Colonic mucosa (tissue), 4 donors: ENCODE measurements around the gene RPLP2. TPM values are rescaled to one million over a fixed set of nuclear protein-coding genes. Genes with fewer than 3 reads are reported as not detected.

Source experiments
- DNase-seq: peaks from one replicate; pipeline ENCODE4 v3.0.0-alpha.2; 2020
- H3K27ac ChIP-seq: fragments of 200-600 bp; one replicate; pipeline ENCODE4 v1.8.0; 2021
- H3K27me3 ChIP-seq: fragments of 200-600 bp; one replicate; pipeline ENCODE4 v1.8.0; 2021
- H3K36me3 ChIP-seq: fragments of 200-600 bp; one replicate; pipeline ENCODE4 v1.8.0; 2021
- H3K4me1 ChIP-seq: fragments of 200-600 bp; one replicate; pipeline ENCODE4 v1.8.0; 2021; ENCODE audit warnings: mild to moderate bottlenecking
- H3K4me3 ChIP-seq: fragments of 200-600 bp; one replicate; pipeline ENCODE4 v1.8.0; 2021
- H3K9ac ChIP-seq, 2 donors: one replicate each; pipeline ENCODE4 v1.7.0; 2013; ENCODE audit warnings: control low read depth in 2 of 2, low read depth in 2 of 2, low read length in 2 of 2
- H3K9me3 ChIP-seq: fragments of 200-600 bp; one replicate; pipeline ENCODE4 v1.8.0; 2021
- CTCF ChIP-seq: fragments of 200-600 bp; IDR thresholded peaks from one replicate; pipeline ENCODE4 v1.8.0; 2022; ENCODE audit warnings: antibody characterized with exemption, mild to moderate bottlenecking
- intact Hi-C: fragments of 100-400 bp; cut with DNase I; formaldehyde crosslinking; loops from one replicate; pipeline ENCODE4 v1.14.1; 2022
- total RNA-seq, 2 donors: library from RNA; stranded (reverse); fragmentation: NEBNext Ultra II Directional in 1 of 2; extraction: Animal tissue kit (Norgen Biotek cat#: 25700) in 1 of 2; gene quantifications; one replicate each; pipeline ENCODE4 v1.2.1, GENCODE V29; 2021
- donor health status: healthy.
- donor health status: DM: no; HTN: no; CAD: no.
- donor health status: DM: no; HTN: no; CAD: no.

RPLP2 gene
- total RNA-seq, 2 donors from 2014 or later, result 2,068 to 2,303 TPM

- TF ChIP-seq CTCF, result no peak
- Histone ChIP-seq H3K9me3 (no peaks in the 10 kb centered on the region), H3K4me3 (no peak overlapping the region), H3K27me3 (no peaks in the 10 kb centered on the region), H3K36me3 (peaks cover 4% of the 10 kb centered on the region), H3K27ac (no peak overlapping the region), H3K4me1 (peaks cover 18% of the 10 kb centered on the region), H3K9ac (no peak overlapping the region)
- DNase-seq, result no peak
- intact Hi-C loops, result no loop called here
Observed at GRCh38 chr11:813072-813455, 3.3 kb downstream of the RPLP2 start.

GRCh38 chr11:813456-814096 is 3.8 kb downstream of the RPLP2 start:
- Histone ChIP-seq H3K27me3 (no peaks in the 10 kb centered on the region), H3K9ac (no peak overlapping the region), H3K4me1 (peaks cover 16% of the 10 kb centered on the region), H3K9me3 (no peaks in the 10 kb centered on the region), H3K36me3 (peaks cover 4% of the 10 kb centered on the region), H3K4me3 (no peak overlapping the region), H3K27ac (no peak overlapping the region)
- DNase-seq, result no peak
- no peak for TF ChIP-seq CTCF
- intact Hi-C loops, result no loop called here

GRCh38 chr11:815675-816432 is 6.1 kb downstream of the RPLP2 start:
- H3K27ac ChIP-seq, result no peak overlapping the region
- no peak overlapping the region for H3K4me3 ChIP-seq
- DNase-seq, result no peak
- H3K9ac ChIP-seq, result no peak overlapping the region
- H3K4me1 ChIP-seq, result peaks cover 21% of the 10 kb centered on the region
- H3K36me3 ChIP-seq, result peaks cover 4% of the 10 kb centered on the region
- H3K9me3 ChIP-seq, result no peaks in the 10 kb centered on the region
- H3K27me3 ChIP-seq, result no peaks in the 10 kb centered on the region
- intact Hi-C loops, result no loop called here
- TF ChIP-seq CTCF, result no peak

GRCh38 chr11:816433-816779 is 6.6 kb downstream of the RPLP2 start:
- DNase-seq, result no peak
- TF ChIP-seq CTCF, result no peak
- no peaks in the 10 kb centered on the region for H3K9me3 ChIP-seq
- no peak overlapping the region for H3K4me3 ChIP-seq
- intact Hi-C loops, result no loop called here
- peaks cover 21% of the 10 kb centered on the region for H3K4me1 ChIP-seq
- no peak overlapping the region for H3K9ac ChIP-seq
- no peaks in the 10 kb centered on the region for H3K27me3 ChIP-seq
- H3K36me3 ChIP-seq, result peaks cover 4% of the 10 kb centered on the region
- no peak overlapping the region for H3K27ac ChIP-seq

- Histone ChIP-seq H3K36me3 (peaks cover 1% of the 10 kb centered on the region), H3K9me3 (no peaks in the 10 kb centered on the region), H3K9ac (peak within 1 kb of the TSS; percentile 83 to 93), H3K27me3 (no peaks in the 10 kb centered on the region), H3K27ac (peak within 1 kb of the TSS; percentile 98), H3K4me1 (peaks cover 25% of the 10 kb centered on the region), H3K4me3 (peak within 1 kb of the TSS; percentile 70)
- no peak for TF ChIP-seq CTCF
- DNase-seq, result peak; percentile 73
- intact Hi-C loops, result no loop called here
Observed at GRCh38 chr11:818396-819128, 8.8 kb downstream of the RPLP2 start, which contains the start of gene PNPLA2. PNPLA2 (plus strand) TSS chr11:818914; CDS start chr11:819719, 805 bp downstream.
